H1 (cell line): ENCODE results near the gene TRIM59. TPM values are rescaled to one million over a fixed set of nuclear protein-coding genes. Genes with fewer than 3 reads are reported as not detected.

ENCODE experiments used
- CBX8 ChIP-seq: fragments of 300-800, 300-1000 bp; sonication (generic); IDR thresholded peaks from 2 replicates; pipeline ENCODE4 v1.7.1; 2016; ENCODE audit warnings: low read depth, low read length, borderline replicate concordance
- EGR1 ChIP-seq: IDR thresholded peaks from 2 replicates; pipeline ENCODE4 v1.6.1; 2011; ENCODE audit warnings: low read depth, low read length, borderline replicate concordance
- HDAC6 ChIP-seq: IDR thresholded peaks from one replicate; pipeline ENCODE4 v1.7.1; 2012; ENCODE audit warnings: low read depth, mild to moderate bottlenecking, inconsistent platforms, low read length, moderate library complexity
- JUN ChIP-seq: IDR thresholded peaks from 2 replicates; pipeline ENCODE4 v1.6.1; 2011; ENCODE audit warnings: low read depth, mild to moderate bottlenecking, improper control_type of control experiment, low read length
- JUND ChIP-seq: IDR thresholded peaks from 2 replicates; pipeline ENCODE4 v1.6.1; 2011; ENCODE audit warnings: mild to moderate bottlenecking, improper control_type of control experiment, low read length
- SP4 ChIP-seq: IDR thresholded peaks from 2 replicates; pipeline ENCODE4 v1.6.1; 2012; ENCODE audit warnings: low read length, inconsistent platforms
- TCF12 ChIP-seq: IDR thresholded peaks from 2 replicates; pipeline ENCODE4 v1.6.1; 2011; ENCODE audit warnings: low read depth, mild to moderate bottlenecking, low read length
- YY1 ChIP-seq: IDR thresholded peaks from 2 replicates; pipeline ENCODE4 v1.6.1; 2011; ENCODE audit warnings: low read depth, mild to moderate bottlenecking, low read length
- polyA plus RNA-seq, 7 experiments: library from polyadenylated mRNA; depleted of rRNA in 3 of 7; stranded (reverse) in 5 of 7; unstranded in 2 of 7; fragments of >200 nt in 5 of 7; fragments of 200-250 nt in 2 of 7; gene quantifications; 1 replicate in 5 of 7; 2 replicates in 1 of 7; 4 replicates in 1 of 7; pipeline versions ENCODE4 v1.2.1 to v1.2.3, GENCODE V29; 2011 to 2013; ENCODE audit warnings: missing spikeins in 2 of 7, mixed read lengths in 2 of 7
- total RNA-seq: library from RNA; stranded (reverse); fragmentation: NEBNext Ultra II Directional; extraction: Animal tissue kit (Norgen Biotek cat#: 25700); gene quantifications from 2 replicates; pipeline ENCODE4 v1.2.1, GENCODE V29; 2021
- TF ChIP-seq, protein P1 (sequence below): fragments of 300-600 bp; sonication (generic); IDR thresholded peaks from 2 replicates; pipeline ENCODE4 v1.7.1; 2012; ENCODE audit warnings: low read length, moderate library complexity, mild to moderate bottlenecking, inconsistent platforms; ENCODE audit not compliant: insufficient replicate concordance
- TF ChIP-seq, protein P2 (sequence below): IDR thresholded peaks from 2 replicates; pipeline ENCODE4 v1.6.1; 2012; ENCODE audit warnings: inconsistent platforms

The TRIM59 gene
- total and polyA plus RNA-seq, 2 of the 8 experiments (the other 6 are each of a cell fraction or from before 2014, with no cell fraction given) = 11.6 to 53.4 TPM

DNA sequence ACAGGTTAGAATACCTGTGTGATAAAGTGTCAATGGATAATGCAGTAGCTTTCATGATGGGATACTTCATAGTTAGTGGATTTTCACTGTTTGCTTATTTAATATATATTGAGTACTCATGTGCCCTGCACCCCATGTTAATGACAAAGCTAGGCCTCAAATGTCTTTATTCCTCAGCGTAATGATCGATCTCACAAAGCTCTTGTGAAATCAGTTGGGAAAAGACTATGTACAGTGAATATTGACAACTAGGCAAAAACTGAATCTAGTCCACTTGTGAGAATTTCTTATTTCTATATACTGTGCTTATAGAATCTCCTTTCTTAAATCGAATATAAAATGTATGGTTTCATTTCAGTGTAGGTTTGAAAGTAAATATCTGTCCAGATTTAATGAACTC, 32.3 kb downstream of the TRIM59 start (continued):
- TF ChIP-seq, protein P1, sequence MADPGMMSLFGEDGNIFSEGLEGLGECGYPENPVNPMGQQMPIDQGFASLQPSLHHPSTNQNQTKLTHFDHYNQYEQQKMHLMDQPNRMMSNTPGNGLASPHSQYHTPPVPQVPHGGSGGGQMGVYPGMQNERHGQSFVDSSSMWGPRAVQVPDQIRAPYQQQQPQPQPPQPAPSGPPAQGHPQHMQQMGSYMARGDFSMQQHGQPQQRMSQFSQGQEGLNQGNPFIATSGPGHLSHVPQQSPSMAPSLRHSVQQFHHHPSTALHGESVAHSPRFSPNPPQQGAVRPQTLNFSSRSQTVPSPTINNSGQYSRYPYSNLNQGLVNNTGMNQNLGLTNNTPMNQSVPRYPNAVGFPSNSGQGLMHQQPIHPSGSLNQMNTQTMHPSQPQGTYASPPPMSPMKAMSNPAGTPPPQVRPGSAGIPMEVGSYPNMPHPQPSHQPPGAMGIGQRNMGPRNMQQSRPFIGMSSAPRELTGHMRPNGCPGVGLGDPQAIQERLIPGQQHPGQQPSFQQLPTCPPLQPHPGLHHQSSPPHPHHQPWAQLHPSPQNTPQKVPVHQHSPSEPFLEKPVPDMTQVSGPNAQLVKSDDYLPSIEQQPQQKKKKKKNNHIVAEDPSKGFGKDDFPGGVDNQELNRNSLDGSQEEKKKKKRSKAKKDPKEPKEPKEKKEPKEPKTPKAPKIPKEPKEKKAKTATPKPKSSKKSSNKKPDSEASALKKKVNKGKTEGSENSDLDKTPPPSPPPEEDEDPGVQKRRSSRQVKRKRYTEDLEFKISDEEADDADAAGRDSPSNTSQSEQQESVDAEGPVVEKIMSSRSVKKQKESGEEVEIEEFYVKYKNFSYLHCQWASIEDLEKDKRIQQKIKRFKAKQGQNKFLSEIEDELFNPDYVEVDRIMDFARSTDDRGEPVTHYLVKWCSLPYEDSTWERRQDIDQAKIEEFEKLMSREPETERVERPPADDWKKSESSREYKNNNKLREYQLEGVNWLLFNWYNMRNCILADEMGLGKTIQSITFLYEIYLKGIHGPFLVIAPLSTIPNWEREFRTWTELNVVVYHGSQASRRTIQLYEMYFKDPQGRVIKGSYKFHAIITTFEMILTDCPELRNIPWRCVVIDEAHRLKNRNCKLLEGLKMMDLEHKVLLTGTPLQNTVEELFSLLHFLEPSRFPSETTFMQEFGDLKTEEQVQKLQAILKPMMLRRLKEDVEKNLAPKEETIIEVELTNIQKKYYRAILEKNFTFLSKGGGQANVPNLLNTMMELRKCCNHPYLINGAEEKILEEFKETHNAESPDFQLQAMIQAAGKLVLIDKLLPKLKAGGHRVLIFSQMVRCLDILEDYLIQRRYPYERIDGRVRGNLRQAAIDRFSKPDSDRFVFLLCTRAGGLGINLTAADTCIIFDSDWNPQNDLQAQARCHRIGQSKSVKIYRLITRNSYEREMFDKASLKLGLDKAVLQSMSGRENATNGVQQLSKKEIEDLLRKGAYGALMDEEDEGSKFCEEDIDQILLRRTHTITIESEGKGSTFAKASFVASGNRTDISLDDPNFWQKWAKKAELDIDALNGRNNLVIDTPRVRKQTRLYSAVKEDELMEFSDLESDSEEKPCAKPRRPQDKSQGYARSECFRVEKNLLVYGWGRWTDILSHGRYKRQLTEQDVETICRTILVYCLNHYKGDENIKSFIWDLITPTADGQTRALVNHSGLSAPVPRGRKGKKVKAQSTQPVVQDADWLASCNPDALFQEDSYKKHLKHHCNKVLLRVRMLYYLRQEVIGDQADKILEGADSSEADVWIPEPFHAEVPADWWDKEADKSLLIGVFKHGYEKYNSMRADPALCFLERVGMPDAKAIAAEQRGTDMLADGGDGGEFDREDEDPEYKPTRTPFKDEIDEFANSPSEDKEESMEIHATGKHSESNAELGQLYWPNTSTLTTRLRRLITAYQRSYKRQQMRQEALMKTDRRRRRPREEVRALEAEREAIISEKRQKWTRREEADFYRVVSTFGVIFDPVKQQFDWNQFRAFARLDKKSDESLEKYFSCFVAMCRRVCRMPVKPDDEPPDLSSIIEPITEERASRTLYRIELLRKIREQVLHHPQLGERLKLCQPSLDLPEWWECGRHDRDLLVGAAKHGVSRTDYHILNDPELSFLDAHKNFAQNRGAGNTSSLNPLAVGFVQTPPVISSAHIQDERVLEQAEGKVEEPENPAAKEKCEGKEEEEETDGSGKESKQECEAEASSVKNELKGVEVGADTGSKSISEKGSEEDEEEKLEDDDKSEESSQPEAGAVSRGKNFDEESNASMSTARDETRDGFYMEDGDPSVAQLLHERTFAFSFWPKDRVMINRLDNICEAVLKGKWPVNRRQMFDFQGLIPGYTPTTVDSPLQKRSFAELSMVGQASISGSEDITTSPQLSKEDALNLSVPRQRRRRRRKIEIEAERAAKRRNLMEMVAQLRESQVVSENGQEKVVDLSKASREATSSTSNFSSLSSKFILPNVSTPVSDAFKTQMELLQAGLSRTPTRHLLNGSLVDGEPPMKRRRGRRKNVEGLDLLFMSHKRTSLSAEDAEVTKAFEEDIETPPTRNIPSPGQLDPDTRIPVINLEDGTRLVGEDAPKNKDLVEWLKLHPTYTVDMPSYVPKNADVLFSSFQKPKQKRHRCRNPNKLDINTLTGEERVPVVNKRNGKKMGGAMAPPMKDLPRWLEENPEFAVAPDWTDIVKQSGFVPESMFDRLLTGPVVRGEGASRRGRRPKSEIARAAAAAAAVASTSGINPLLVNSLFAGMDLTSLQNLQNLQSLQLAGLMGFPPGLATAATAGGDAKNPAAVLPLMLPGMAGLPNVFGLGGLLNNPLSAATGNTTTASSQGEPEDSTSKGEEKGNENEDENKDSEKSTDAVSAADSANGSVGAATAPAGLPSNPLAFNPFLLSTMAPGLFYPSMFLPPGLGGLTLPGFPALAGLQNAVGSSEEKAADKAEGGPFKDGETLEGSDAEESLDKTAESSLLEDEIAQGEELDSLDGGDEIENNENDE = no peak
- TF ChIP-seq HDAC6 (no peak), CBX8 (no peak), SP4 (no peak), YY1 (no peak), JUND (no peak), TCF12 (no peak), EGR1 (no peak), JUN (no peak)
- TF ChIP-seq, protein P2, sequence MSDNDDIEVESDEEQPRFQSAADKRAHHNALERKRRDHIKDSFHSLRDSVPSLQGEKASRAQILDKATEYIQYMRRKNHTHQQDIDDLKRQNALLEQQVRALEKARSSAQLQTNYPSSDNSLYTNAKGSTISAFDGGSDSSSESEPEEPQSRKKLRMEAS = no peak
